Fibroblast of the aortic adventitia (primary cell): ENCODE data around the gene ECE2. TPM values are rescaled to one million over a fixed set of nuclear protein-coding genes. Genes with fewer than 3 reads are reported as not detected.

Experiments
- DNase-seq: peaks from one replicate; pipeline ENCODE4 v3.0.0-alpha.2; 2010; ENCODE audit warnings: low read depth
- H3K4me3 ChIP-seq: 2 replicates; pipeline ENCODE4 v1.5.1; 2011; ENCODE audit warnings: low read depth, mild to moderate bottlenecking, control low read depth, low read length, moderate library complexity
- total RNA-seq: library from RNA; depleted of rRNA; stranded (reverse); fragments of >200 nt; gene quantifications from 2 replicates; pipeline ENCODE4 v1.2.3, GENCODE V29; 2012; ENCODE audit warnings: low replicate concordance
- TF ChIP-seq, protein P1 (sequence below): IDR thresholded peaks from 2 replicates; pipeline ENCODE4 v1.5.1; 2011; ENCODE audit warnings: mild to moderate bottlenecking, low read length, control low read depth, inconsistent platforms; ENCODE audit not compliant: insufficient read depth

The ECE2 gene
- total RNA-seq, 1 donor, result not detected

DNA sequence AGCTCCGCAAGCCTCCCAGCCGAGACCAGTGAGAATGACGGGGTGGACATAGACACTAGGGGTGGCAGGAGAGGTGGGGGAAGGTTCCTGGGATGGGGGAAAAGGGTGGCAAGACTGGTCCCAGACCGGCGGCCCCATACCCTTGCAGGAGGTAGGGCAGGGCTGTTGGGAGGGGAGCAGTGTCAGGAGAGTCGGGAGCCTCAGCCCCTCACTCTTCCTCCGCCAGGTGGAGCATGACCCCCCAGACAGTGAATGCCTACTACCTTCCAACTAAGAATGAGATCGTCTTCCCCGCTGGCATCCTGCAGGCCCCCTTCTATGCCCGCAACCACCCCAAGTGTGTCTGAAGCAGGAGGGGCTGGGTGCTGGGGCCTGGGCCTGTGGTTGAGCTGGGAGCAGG is 14.5 kb downstream of the ECE2 start:
- TF ChIP-seq, protein P1, sequence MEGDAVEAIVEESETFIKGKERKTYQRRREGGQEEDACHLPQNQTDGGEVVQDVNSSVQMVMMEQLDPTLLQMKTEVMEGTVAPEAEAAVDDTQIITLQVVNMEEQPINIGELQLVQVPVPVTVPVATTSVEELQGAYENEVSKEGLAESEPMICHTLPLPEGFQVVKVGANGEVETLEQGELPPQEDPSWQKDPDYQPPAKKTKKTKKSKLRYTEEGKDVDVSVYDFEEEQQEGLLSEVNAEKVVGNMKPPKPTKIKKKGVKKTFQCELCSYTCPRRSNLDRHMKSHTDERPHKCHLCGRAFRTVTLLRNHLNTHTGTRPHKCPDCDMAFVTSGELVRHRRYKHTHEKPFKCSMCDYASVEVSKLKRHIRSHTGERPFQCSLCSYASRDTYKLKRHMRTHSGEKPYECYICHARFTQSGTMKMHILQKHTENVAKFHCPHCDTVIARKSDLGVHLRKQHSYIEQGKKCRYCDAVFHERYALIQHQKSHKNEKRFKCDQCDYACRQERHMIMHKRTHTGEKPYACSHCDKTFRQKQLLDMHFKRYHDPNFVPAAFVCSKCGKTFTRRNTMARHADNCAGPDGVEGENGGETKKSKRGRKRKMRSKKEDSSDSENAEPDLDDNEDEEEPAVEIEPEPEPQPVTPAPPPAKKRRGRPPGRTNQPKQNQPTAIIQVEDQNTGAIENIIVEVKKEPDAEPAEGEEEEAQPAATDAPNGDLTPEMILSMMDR, result no peak
- no peak for DNase-seq
- H3K4me3 ChIP-seq, result no peak overlapping the region

DNA sequence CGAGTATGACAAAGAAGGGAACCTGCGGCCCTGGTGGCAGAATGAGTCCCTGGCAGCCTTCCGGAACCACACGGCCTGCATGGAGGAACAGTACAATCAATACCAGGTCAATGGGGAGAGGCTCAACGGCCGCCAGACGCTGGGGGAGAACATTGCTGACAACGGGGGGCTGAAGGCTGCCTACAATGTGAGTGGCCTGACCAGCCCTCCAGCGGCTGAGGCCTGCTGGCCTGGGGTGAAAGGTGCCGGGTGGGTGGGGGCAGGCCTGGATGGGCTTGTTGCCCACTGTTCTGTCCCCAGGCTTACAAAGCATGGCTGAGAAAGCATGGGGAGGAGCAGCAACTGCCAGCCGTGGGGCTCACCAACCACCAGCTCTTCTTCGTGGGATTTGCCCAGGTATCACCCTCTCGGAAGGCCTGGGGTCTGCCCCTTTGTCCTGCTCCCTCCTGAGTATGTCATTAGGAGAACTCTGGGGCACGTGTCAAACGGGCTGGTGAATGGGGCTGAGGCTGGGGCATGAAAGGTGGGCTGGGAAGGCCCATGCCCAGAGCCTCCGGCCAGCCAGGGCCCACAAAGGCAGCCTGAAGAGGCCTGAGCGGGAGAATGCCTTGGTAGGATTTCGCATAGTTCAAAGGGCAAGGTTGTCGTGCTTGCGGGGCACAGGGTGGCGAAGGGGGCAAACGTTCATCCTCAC is 15.4 kb downstream of the ECE2 start:
- H3K4me3 ChIP-seq, result no peak overlapping the region
- TF ChIP-seq, protein P1, result no peak
- DNase-seq, result no peak

DNA sequence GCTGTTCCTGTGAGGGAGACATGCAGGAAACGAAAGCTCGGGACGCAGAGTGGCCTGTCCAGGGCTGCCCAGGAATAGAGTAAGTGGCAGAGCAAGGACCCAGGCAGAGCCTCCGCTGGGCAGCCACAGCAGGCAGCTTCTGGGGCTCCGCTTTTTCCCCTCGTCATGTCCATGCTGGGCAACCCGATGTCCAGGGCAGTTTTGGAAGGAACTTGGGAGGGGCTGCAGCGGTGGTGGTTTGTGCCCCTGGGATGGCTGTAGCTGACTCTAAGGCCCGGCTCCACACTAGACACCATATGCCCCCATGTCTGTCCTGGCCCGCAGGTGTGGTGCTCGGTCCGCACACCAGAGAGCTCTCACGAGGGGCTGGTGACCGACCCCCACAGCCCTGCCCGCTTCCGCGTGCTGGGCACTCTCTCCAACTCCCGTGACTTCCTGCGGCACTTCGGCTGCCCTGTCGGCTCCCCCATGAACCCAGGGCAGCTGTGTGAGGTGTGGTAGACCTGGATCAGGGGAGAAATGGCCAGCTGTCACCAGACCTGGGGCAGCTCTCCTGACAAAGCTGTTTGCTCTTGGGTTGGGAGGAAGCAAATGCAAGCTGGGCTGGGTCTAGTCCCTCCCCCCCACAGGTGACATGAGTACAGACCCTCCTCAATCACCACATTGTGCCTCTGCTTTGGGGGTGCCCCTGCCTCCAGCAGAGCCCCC is 16.1 kb downstream of the ECE2 start:
- no peak overlapping the region for H3K4me3 ChIP-seq
- TF ChIP-seq, protein P1, result no peak
- no peak for DNase-seq

DNA sequence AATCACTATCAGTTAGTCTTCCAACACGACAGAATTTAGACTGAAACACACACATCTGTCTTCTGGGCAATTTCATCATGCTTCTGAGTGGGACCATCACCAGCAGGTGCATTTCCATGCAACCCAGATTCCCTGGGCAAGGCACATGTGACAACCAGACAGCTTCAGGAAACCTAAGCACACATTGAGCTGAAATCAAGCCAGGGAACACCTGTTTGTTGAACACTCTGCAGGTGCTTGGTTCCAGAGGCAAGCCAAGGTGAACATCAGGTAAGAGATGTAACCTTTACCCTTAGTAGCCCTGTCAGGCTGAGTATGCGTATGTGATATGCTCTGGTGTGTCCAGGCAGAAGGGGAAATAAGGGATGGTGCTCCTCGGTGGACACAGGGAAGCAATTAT is 19.9 kb downstream of the ECE2 start:
- TF ChIP-seq, protein P1, result no peak

DNA sequence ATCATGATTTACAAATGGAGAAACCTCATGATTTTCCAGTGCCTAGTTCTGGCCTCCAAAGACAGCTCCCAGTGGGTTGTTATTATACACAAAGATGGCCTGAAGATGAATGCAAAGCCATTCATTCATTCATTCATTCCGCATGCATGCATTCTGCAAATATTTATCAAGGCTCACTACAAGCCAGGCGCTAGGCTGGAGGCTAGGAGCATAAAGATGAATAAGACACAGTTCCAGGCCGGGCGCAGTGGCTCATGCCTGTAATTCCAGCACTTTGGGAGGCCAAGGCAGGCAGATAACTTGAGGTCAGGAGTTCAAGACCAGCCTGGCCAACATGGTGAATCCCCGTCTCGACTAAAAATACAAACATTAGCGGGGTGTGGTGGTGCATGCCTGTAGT is 20.8 kb downstream of the ECE2 start:
- H3K4me3 ChIP-seq, result no peak overlapping the region
- no peak for DNase-seq
- TF ChIP-seq, protein P1, result no peak

More for the DNA sequence above, 19.9 kb downstream of the ECE2 start:
- DNase-seq, result no peak
- H3K4me3 ChIP-seq, result no peak overlapping the region

DNA sequence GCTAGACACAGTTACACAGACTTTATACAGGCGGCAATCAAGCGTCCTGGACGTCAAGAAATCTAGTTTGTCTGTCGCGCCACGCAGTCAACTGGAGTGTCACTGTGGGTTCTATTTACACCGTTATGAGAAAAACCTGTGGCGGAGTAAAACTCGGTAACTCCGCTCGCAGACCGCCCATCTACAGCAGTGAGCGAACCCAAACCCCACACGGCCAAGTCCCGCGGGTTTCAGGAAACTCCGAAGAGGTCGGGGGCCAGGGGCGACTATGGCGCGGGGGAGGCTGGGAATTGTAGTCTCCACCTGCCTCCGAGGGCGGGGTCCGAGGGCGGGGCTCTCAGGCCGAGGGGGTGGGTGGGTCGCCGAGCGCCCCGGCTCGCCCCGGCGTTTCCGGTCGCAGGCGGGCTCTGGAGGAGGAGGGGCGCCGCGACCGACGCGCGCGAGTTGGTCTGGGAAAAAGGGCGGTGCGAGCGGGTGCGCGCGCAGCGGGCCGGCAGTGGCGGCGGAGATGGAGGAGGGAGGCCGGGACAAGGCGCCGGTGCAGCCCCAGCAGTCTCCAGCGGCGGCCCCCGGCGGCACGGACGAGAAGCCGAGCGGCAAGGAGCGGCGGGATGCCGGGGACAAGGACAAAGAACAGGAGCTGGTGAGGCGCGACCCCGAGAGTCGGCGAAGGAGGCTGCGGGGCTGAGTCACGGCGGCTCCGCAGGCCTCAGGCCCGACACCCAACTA is 23.1 kb downstream of the ECE2 start, which contains the start of gene PSMD2:
Gene PSMD2 (plus strand): TSS at position 483 of the 729 bp plus-strand sequence. CDS start 26 bp downstream, at position 509.
- H3K4me3 ChIP-seq, result peak within 1 kb of the TSS; percentile 95
- peak; percentile 94 for DNase-seq
- TF ChIP-seq, protein P1, result no peak
